ENCODE results near the gene MATN4.
A peak's percentile ranks its signal among the peaks of the same experiment; 100 is the strongest.

The MATN4 gene

DNA sequence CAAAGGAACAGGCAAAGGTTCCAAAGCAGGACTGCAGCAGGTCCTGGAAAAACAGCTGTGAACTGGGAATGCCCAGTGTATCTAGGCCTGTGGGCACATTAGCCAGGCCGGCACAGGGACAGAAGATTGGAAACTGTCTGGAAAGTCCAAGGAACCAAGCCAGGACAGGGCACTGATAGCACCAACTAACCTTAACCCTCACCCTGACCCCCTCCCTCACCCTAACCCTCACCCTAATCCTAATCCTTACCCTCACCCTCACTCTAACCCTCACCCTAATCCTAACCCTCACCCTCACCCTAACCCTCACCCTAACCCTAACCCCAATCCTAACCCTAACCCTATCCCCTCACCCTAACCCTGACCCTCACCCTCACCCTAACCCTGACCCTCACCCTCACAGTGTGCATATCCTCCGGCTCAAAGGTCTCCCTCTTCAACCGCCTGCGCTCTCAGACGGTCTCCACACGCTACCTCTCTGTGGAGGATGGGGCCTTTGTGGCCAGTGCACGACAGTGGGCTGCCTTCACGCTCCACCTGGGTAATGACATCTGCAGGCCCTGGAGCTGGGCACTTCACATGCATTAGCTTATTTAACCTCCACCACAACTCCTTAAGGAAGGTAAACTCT is 5.1 kb upstream of the MATN4 start:
- no peak for DNase-seq

DNA sequence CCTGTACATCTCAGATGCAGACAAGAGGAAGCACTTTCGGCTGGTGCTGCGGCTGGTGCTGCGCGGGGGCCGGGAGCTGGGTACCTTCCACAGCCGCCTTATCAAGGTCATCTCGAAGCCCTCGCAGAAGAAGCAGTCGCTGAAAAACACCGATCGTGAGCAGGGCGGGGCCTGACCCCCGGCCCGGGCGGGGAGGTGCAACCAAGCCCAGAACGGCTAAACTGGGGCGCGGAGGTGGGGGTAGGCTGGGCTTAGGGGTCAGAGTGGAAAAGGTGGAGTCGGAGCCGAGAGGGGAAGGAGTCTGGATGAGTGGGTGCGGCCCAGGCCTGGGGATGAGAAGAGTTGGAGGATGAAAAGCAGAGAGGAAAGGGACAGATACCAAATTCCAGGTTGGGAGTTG is 4.1 kb upstream of the MATN4 start:
- no peak for DNase-seq

DNA sequence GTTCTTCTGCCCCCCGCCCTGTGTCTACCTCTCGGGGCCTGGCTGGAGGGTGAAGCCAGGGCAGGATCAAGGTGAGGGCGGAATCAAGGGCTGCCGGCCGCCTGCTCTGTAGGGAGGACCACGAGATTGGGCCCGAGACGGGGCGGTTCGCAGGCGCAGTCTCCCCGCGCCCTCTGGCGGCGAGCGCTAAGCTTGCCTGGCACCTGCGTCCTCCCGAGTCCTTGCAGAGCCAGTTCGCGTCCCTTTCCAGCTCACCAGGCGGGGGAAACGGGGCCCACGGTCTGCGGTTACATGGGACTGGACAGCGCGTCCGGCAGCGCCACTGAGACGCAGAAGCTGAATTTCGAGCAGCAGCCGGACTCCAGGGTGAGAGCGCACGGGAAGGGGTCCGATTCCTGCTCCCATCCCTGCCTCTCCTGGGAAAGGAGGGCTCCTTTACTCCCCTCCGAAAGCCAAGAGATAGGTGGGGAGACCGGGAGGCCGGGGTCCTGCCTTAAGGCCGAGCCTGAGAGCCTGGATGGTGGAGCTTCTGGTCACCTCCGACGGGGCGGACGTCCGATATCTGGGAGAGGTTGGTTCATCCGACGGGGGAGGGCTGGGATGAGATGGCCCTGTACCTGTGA is 3.6 kb upstream of the MATN4 start:
- peak; percentile 36 for DNase-seq

DNA sequence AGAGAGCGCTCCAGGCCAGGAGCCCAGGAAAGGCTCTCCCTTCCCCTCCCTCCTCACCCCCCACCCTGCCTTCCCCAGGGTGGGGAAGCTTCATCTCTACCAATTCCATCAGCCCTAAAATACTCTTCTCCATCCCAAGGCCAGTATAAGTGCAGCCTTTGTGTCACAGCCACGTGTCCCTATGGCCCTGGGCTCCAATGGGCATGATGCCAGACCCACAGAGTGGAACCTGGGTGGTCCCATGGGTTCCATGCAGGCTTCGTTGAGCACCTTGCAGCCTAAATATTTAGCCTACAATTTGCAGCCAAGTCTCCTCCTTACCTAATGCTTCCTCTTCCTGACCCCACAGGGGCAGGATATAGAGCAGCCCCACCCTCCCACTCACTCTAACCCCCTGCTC is 976 bp upstream of the MATN4 start:
- DNase-seq = no peak

DNA sequence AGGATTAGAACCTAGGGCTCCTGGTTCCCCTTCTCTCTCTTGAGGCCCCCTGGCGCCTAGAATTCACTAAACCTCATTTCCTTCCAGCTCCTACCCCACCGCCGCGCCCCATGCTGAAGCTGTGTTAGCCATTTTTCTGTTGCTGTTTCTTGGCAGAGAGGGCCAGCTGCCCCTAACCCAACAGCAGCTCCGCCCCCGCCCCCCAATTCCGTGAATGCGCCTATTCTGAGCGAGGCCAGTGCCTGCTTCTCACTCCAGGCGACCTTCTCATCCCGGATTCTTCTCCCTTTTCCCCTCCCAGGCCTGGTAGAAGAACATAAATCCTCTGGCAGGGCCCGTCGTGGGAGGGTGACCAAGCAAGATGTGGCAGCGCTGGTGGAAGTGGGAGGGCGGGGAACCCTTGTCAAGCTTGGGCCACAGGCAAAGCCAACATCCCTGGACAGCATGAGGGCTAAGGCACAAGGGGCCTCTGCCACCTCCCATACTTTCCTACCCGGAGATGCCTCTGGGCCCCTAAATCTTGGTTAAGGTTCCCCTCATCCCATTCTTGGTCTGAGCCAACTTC is 941 bp downstream of the MATN4 start:
- DNase-seq = no peak

DNA sequence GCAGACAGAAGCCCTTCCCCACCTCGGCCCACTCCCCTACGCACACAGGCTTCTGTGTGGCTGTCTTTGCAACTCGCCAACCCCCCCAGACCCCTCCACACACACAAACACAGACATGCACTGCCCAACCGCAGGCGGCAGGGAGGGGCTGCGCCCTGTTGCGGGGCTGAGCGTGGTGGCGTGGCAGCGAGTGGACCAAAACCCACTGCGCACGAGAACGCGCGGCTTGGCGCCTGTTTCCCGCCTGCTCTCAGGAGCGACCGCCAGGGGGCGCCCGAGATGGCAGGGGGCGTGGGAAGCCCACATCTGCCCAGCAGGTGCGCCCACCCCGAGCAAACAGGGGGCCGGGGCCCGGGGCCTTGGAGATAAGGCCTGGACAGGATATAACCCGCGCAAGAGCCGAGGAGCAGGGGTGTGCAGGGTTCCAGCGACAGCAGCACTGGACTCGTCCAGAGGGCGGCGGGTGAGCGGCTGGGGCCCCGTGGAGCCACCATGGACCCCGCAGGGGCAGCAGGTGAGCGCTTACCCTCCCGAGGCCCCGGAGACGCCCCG is 1.6 kb downstream of the MATN4 start, which contains the start of gene RBPJL:
TSS of gene RBPJL (plus strand) at position 410 of the 552 bp plus-strand sequence. CDS start at position 493, 83 bp downstream.
- DNase-seq = no peak

DNA sequence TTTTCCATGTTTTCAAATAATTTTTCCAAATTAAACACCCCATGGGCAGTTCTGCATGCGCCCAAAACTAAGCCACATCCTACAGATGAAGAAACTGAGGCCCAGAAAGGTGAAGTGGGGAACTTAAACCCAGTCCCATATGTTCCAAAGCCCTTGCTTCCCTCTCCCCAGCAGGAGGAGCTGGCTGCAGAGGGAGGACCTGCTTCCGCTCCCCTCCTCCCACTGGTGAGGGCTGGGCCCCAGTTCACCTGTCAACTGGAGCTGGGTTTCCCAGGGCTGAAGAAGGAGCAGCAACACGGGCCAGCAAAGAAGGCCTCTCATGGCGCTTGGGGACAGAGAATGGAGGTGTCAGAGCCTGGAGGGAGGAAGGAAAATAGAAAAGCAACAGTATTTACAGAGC is 2.8 kb downstream of the MATN4 start:
- no peak for DNase-seq

DNA sequence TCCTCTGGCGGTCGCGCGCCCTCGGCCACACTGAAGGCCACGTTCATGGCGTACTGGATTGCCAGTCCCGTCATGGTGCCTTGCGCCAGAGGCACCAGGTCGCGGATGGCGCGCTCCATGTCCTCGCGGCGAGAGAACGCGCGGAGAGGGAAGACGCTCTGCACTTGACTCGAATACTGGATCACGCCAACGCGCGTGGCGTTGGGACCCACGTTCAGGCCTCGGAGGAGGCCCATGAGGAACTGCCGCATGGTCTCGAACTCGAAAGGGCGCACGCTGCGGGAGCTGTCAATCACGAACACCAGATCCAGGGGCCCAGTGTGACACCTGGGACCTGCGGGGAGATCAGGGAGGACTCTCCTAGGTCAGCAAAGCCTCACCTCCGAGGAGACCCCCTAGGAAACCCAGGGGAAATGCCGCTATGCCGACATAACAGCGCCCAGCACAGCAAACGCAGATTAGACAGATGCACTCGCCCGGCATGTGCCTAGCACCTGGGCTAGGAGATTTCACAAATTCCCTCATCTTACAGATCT is 3.6 kb downstream of the MATN4 start:
- no peak for DNase-seq

DNA sequence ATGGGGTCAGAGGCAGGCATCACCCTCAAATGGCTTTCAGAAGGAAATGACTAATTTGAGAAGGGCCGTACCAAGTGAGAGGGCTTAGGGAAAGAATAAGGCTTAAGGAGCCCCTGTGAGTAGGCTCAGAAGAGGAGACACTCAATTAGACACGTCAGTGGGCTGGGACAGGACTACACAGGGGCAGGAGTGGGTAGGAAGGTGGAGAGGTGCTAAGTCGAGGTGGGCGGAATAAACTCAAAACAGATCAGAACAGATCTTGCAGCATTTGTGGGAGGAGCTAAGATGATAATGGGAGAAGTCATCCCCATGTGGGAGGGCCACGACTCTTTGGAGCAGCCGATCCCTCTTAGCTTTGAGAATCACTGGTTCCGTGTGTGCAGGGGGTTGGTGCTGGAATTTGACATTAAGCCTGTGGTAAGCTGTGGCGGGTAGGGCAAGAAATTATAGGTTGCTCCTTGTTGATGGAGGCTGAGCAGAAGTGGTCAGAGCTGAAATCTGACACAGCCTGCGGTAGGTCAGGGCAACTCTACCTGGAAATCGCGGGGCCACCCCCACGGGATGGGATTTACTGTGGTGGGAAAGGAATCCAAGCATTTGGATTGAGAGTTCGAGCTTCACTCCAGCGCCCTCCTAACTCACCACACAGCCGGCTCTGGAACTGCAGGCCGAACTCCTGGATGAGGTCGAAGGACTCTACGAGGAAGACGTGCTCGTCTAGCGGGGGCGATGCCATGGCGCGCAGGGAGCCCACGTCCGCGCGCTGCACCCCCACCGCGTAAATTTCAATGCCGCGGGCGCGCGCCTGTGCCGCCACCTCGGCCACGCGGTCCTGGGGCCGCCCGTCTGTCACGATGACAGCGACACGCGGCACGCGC is 4.3 kb downstream of the MATN4 start:
- DNase-seq = no peak

DNA sequence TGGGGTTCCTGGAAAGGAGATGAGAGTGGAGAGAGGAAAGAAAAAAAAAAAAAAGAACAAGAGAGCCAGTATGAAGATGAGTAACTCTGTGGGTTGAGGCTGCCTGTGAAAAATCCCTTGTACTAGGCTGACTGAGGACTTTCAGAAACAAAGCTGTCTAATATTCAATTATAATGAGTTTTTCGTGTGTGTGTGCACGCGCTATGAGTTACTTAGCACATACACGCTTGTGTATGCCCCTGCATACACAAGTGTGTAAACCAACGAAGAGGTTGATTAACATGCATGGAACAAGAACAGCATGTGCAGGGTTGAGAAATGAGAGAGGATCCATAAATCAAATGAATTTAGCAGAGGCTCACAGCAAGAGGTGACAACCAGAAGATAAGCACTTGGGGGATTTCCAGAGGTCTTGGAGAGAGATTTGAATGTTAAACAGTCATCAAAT is 6.3 kb downstream of the MATN4 start:
- no peak for DNase-seq

DNA sequence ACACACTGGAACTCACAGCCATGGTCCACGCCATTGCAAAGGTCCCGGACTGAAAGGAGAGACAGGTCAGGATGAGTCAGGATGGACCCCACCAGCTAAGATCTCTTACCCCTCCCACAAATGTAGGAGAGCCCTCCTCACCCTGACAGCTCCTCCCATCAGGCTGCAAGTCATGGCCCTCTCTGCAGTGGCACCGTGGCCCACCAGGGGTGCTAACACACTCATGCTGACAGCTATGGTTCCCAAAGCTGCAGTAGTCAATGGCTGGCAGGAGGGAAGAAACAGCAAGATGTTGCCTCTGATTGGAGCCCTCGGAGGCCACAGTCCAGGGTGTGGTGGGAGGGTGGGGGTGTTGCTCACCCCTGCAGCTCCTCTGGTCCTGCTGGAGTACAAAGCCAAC is 7.1 kb downstream of the MATN4 start:
- no peak for DNase-seq

DNA sequence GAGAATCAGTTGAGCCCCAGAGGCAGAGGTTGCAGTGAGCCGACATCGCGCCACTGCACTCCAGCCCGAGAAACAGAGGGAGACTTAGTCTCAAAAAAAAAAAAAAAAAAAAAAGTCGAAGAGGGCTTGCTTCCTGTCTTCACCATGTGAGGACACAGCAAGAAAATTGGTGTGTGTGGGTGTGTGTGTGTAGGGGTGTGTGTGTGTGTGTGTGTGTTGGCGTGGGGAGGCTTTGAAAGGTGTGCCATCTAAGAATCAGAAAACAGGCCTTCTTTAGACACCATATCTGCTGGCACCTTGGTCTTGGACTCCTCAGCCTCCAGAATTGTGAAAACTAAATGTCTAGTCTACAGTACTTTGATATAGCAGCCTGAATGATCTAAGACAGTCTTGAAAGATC is 8.3 kb downstream of the MATN4 start:
- no peak for DNase-seq

DNA sequence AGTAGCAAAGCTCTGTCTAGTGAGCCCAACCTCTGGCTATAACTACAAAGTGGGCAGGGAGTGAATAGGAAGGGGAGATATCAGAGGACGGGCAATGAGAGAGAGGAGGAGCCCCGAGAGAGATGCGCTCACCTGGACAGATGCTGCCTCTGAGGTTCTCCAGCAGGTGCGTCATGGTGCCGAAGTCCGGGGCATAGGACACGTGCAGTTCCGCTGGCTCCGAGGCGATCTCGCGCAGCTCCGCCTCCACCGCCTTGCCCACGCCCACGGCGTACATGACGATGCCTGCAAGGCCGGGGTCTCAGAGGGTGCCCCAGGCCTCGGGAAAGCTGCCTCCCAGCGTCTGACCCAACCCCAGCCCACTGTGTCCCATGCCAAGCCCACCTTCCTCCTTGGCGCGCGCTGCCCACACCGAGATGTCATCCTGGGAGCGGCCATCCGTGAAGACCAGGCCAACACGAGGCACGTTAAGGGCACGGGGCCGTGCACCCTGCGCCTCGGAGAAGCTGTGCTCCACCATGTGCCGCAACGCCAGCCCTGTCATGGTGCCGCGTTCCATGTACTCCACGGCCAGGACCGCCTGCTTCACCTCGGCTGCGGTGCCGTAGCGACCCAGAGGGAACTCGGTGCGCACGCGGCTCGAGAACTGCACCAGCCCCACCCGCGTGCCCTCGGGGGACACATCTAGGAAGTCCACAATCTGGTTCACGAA is 10.2 kb downstream of the MATN4 start:
- no peak for DNase-seq

DNA sequence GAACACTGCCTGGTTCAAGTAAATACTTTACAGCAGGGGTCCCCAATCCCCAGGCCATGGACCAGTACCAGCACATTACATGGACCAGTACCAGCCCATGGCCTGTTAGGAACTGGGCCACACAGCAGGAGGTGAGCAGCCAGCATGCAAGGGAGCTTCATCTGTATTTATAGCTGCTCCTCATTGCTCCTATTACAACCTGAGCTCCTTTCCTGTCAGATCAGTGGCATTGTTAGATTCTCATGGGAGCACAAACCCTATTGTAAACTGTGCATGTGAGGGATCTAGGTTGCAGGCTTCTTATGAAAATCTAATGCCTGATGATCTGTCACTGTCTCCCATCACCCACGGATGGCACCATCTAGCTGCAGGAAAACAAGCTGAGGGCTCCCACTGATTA is 13.4 kb downstream of the MATN4 start:
- no peak for DNase-seq

DNA sequence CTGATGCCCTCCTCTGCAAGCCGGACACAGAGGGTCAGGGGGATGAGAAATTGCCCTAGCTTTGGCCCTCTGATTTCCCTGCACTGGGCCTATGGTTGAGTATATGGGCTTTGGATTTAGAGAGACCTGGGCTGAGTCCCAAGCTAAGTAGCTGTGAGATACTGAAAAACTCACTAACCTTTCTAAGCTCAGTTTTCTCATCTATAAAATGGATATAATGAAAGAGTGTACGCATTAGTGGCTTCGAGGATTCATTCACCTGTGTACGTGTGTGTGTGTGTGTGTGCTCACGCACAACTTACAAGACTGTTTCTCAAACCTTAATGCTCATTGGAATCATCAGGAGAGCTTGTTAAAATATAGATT is 14.1 kb downstream of the MATN4 start:
- DNase-seq = no peak

DNA sequence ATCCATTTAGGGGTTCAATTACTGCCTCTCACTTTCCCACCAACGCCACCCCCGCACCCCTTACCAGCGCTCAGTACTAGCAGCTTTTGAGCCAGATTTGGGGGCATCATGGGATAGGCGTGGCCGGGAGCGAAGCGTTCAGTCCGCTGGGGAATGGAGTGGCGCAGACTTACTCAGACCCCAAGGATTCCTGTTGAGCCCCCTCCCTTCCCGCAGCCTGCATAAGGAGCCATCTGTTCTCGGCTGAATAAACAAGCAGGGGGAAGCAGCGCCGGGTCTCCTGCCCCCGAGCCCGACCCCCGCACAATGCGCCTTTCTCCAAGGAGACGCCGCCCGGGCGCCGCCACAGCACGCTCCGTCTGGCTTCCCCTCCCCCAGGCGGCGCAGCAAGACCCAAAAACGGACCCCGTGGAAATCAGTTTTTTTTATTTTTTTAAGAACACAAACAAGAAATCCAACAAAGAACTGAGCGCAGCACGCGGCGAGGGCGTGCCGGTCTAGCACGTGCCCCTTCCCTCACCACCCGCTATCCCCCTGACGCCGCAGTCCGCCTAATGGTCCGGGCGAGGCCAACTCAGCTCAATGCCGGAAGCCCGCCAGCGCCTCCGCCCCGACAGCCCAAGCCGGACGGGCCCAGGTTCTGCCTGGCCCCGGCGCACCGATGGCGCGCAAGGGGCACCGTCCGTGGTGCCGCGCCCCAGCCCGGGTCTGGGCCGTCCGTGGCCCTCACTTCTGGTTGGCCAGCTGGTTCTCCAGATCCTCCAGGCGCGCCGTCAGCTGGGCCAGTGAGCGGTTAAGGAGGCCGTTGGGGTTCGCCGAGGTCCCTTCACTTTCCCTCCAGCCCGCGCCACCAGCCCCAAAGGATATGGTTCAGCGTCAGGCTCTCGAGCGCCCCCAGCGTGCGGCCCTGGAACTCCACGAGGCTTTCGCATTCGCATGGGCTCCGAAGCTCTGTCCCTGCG is 14.8 kb downstream of the MATN4 start:
- DNase-seq = peak; percentile 69

DNA sequence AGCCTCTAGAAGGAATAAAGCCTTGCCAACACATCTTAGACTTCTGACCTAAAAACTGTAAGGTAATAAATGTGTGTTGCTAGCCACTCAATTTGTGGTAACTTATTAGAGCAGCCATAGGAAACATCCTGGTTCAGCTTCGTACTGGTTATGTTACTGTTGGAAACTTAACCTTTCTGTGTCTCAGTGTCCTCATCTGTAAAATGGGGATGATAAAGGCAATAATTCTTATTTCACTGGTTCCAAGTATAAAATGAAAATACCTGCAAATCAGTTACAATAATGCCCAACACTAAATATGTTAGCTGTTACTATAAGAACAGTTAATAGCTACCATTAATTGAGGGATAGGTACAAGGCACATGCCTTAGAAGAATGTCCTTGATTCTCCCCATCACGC is 15.8 kb downstream of the MATN4 start:
- DNase-seq = no peak

DNA sequence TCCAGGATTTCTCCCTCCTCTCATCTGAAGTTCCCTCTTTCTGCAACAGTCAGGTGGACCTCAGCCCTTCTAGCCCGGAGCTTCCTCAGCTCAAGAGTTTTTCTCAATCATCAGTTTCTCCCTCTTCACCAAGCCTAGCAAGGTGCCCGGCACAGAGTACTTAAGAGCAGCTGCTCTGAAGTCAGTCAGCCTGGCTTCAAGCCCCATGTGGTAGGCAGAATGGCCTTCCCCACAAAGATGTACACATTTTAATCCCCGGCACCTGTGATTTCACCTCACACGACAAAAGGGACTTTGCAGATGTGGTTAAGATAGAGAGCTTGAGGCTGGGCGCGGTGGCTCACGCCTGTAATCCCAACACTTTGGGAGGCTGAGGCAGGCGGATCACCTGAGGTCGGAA is 16.6 kb downstream of the MATN4 start:
- DNase-seq = no peak

DNA sequence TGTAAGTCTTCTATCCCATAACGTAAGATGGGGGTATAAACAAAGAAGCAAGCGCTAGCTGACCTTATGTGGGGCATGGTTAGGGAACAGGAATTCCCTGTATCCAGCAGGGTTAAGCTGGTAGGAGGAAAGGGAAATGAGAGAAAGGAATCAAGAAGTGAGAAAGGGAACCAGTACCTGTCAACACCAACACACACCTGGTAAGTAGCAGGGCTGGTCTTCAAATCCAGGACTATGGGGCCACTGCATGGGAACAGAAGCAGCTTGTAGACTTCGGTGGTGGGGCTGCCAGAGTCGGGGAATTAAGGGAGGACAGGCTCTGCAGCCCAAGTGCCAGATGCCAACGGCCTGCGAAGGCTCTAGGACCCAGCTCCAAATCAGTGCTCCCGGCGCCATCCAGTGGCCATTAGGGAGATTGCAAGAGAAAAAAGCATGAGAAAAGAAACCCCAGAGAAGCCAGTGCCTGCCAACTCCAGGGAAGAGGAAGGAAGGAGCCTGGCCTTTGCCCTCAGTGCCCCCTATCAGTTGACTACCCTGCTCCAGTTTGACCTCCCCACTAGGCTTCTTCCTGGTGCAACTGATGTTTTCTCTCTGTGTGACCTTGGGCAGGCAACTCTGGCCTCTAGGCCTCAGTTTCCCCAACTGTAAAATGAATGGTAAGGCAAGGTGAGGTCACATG is 17.3 kb downstream of the MATN4 start:
- no peak for DNase-seq

DNA sequence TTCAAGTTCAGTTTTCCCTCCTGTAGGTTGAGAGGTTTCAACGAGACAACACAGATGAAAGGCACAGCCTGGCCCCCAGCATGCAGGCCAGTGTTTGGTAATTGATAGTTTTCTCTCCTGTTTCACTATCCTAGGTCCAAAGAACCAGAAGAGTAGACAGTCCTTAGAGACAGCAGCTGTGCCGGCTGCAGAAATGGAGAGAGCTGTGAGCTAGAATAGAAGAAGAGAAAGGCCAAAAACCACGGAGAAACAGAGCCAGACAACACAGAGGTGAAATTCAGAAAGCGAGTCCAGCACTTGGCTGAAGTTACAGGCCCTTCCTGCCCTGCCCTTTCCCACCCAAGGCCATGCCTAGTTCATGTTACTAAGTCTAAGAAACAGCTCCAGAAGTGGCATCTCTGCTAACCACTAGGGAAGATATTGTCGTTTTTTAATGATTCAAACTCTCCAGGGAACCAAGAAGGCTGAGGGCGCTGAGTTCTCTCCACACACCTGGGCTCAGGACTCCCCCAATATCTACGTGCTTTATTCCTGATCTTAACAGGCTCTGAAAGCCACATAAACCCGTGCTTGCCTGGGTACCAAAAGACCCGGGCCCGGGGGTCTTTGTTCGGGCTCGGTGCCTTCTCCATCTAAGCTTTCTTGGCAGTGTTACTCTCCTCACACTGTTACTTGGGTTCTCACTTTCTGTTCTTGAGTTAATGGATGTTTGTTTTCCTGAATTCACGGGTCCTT is 18.0 kb downstream of the MATN4 start:
- DNase-seq = no peak
